GM12891 (cell line): ENCODE measurements around the gene LRRC53.

Source experiments
- PAX5 ChIP-seq: IDR thresholded peaks from 2 replicates; pipeline ENCODE4 v1.6.1; 2011; ENCODE audit warnings: low read length, moderate library complexity, mild to moderate bottlenecking; ENCODE audit not compliant: insufficient read depth, severe bottlenecking
- POLR2A ChIP-seq: IDR thresholded peaks from 2 replicates; pipeline ENCODE4 v1.6.1; 2011; ENCODE audit warnings: low read depth, low read length, control low read depth
- POLR2AphosphoS5 ChIP-seq: IDR thresholded peaks from 2 replicates; pipeline ENCODE4 v1.6.1; 2011; ENCODE audit warnings: low read depth, low read length, control low read depth
- POU2F2 ChIP-seq: IDR thresholded peaks from 2 replicates; pipeline ENCODE4 v1.6.1; 2011; ENCODE audit warnings: low read depth, mild to moderate bottlenecking, control low read depth, low read length, moderate library complexity
- TAF1 ChIP-seq: IDR thresholded peaks from 2 replicates; pipeline ENCODE4 v1.6.1; 2011; ENCODE audit warnings: low read depth, low read length, control low read depth

- TF ChIP-seq POLR2AphosphoS5, result no peak
- no peak for TF ChIP-seq POLR2A
- no peak for TF ChIP-seq PAX5
- TF ChIP-seq POU2F2, result no peak
- TF ChIP-seq TAF1, result no peak
These were observed 86.7 kb downstream of the LRRC53 start for GRCh38 chr1:74425676-74426075.
